GM10847 (cell line): ENCODE results near the gene ZNF593OS.

ENCODE experiments used
- POLR2A ChIP-seq: IDR thresholded peaks from 2 replicates; pipeline ENCODE4 v1.6.1; 2011; ENCODE audit not compliant: insufficient read length; ENCODE audit errors: extremely low read depth

ZNF593OS gene

GRCh38 chr1:26190373-26190987 lies 18.8 kb upstream of the ZNF593OS start, which contains the start of gene CATSPER4:
TSS of gene CATSPER4 (plus strand) at chr1:26190602. CDS start at chr1:26190628, 26 bp downstream.
- no peak for TF ChIP-seq POLR2A

GRCh38 chr1:26189751-26190275 lies 18.2 kb upstream of the ZNF593OS start:
- no peak for TF ChIP-seq POLR2A

DNA sequence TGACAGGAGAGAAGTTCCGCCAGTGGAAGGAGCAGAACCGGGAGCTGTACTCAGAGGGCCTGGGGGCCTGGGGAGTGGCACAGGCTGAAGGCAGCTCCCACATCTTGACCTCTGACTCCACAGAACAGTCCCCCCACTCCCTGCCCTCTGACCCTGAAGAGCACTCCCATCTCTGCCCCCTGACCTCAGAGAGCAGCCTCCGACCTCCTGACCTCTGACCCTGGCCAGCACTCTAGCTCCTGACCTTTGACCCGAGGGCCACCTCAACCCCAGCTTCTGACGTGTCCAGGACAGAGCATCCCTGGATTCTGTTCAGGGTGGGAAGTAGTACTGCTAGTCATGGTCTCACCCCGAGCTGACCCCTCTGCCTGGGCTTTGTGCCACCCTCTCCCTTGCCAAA lies 17.7 kb upstream of the ZNF593OS start:
- TF ChIP-seq POLR2A: no peak

DNA sequence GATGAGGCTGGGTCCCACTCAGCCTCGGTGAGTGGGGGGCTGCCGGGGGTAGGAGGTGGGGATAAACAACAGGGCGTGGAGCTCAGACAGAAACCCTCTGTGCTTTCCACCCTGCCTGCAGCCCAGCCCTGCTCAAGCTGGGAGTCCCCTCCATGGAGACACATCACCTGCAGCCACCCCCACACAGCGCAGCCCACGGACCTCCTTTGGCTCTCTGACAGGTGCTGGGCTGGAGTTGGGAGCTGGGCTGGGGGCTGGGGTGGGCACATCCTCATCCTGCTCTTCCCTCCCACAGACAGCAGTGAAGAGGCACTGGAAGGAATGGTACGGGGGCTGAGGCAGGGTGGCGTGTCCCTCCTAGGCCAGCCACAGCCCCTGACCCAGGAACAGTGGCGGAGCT lies 16.8 kb upstream of the ZNF593OS start:
- no peak for TF ChIP-seq POLR2A

DNA sequence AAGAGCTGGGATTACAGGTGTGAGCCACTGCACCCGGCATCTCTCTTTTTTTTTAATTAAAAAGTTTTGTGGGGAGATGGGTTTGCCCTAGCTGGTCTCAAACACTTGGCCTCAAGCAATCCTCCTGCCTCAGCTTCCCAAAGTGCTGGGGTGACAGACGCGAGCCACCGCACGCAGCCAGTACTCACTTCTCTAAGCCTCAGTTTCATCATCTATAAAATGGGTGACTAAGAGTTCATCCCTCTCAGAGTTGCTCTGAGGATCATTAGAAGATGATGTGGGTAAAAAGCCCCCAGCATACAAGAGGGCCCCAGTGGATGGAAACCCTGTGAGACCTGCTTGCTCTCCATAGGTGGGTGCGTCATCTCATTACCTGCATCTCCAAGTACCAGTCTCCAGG lies 16.2 kb upstream of the ZNF593OS start:
- no peak for TF ChIP-seq POLR2A

- TF ChIP-seq POLR2A: no peak
Observed at GRCh38 chr1:26184883-26185282, 13.3 kb upstream of the ZNF593OS start.

DNA sequence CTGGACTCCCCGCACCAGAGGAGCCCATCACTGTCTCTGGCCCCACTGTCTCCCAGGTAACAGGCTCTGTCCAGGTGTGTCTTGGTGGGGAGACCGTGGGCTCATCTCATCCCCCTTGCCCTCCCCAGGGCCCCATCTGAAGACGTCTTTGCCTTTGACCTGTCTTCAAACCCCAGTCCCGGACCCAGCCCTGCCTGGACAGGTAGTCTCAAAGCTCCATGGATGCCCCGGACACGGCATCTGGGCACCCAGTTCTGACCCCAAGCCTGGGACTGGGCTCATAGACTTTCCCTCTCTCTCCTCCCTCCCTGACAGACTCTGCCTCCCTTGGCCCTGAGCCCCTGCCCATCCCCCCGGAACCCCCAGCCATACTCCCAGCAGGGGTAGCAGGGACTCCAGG lies 12.5 kb upstream of the ZNF593OS start:
- no peak for TF ChIP-seq POLR2A

- TF ChIP-seq POLR2A: no peak
Observed at GRCh38 chr1:26182383-26182696, 10.7 kb upstream of the ZNF593OS start.

GRCh38 chr1:26181586-26182382 lies 10.2 kb upstream of the ZNF593OS start:
- no peak for TF ChIP-seq POLR2A

DNA sequence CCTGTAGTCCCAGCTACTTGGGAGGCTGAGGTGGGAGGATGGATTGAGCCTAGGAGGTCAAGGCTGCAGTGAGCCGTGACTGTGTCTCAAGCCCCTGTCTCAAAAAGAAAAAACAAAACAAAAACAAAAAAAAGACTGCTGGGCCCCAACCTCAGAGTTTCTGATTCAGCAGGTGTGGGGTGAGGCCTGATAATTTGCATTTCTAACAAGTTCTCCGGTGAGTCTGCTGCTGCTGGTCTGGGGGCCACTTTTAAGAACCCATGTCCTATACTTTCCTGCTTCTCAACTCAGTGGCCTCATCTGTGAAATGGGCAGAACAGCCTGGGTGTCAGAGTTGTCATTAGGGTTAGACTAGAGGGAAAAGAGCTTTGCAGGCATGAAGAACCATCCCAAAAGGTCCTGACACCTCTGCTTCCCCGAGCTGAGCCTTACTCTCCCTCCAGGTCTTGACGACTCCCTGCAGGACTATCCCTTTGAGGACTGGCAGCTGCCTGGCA lies 8.4 kb upstream of the ZNF593OS start:
- no peak for TF ChIP-seq POLR2A

DNA sequence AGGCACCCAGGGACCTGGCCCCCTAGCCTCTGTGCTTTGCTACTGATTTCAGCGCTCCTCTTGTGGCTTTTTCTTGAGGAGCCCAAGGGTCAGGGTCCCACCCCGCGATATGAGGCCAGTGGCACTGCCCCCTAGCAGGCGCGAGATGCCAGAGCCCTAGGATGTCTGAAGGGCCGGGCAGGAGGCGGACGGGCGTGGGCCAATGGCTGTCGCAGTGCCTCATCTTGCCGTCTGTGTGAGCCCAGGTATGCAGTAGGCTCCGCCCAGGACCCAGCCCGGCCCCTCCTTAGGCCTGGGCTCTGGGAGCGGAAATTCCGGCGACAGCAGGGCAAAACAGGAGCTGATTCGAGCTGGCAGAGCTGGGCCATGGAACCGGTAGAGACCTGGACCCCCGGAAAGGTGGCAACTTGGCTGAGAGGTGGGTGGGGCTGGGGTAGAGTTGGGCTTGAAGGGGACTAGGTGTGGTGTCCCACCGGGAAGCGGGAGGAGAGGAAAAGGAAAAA lies 5.6 kb upstream of the ZNF593OS start, which contains the start of gene CNKSR1:
Gene CNKSR1, plus strand, starts transcription at position 310 of the 503 bp plus-strand sequence. Its CDS starts 57 bp downstream, at position 367.
- no peak for TF ChIP-seq POLR2A

GRCh38 chr1:26175346-26175745 lies 3.7 kb upstream of the ZNF593OS start:
- no peak for TF ChIP-seq POLR2A

DNA sequence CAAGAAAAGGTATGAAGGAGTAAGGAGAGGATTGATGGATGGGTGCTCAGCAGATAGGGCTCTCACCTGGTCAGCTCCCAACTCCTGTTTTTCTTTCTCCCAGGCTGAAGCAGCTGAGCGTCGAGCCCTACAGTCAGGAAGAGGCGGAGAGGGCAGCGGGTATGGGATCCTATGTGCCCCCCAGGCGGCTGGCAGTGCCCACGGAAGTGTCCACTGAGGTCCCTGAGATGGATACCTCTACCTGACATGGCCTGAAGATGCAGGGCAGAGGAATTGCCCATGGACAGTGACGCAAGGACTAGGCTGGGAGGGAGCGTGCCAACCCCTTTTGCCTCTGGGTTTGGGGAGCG lies 1.2 kb downstream of the ZNF593OS start:
- no peak for TF ChIP-seq POLR2A

DNA sequence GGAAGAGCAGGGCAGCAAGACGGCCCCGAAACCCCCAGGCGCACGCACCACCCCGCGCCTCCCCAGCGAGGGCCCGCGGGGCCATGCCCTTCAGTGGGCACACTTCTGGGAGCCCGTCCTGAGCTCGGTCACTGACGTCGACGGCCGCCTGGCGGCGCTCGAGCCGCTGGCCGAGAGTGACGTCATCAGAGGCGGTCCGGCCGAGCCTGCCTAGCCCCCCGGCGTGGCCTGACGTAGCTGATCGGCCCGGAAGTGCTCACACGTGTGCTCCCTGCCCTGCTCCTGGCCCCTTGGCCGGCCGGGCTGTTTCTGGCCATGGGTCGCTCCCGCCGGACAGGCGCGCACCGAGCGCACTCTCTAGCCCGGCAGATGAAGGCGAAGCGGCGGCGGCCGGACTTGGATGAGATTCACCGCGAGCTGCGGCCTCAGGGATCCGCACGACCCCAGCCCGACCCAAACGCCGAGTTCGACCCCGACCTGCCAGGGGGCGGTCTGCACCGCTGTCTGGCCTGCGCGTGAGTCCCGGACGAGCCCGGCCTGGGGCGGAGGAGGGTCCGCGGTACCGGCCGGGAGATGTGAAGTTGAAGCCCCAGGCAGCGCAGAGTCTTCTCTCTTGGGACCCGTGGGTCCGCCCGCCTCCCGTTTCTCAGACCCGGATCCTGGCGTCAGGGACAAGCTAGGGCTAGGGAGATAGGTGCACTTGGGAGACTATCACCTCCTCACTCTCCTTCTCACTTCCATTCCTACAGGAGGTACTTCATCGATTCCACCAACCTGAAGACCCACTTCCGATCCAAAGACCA lies 1.8 kb downstream of the ZNF593OS start, which contains the start of gene ZNF593:
Gene ZNF593, plus strand, starts transcription at position 240 of the 803 bp plus-strand sequence. Its CDS starts 76 bp downstream, at position 316.
- TF ChIP-seq POLR2A: peak; percentile 80

DNA sequence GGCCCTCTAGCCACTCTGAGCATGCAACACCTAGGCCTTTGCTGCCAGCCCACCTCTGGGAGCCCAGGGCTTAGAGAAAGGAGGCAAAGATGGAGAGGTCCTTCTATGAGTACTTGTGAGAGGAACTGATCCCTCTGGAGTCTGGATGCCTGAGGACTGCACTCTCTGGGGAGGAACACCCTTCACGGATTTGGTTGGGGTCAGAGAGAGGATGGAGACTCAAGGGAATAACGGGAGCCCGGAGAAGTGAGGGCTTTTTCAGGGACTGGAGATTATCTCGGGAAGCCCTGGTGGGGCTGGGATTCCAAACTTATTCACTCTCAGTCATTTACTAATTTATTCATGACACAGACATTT lies 2.5 kb downstream of the ZNF593OS start:
- TF ChIP-seq POLR2A: no peak
